HG03045 (cell line): ENCODE measurements around the gene CERS6.
"Not testable (repeated sequence)": the region's sequence is repeated elsewhere in the genome, so short reads cannot be mapped to it uniquely, and the experiment has no call there.

Experiments used
- ATAC-seq: cut with Tn5 transposase; IDR thresholded peaks from one replicate; pipeline ENCODE4 v1.9.1; 2021; ENCODE audit warnings: mild to moderate bottlenecking, moderate library complexity; ENCODE audit not compliant: unreplicated experiment

Gene CERS6

GRCh38 chr2:168791140-168791539 is 335.1 kb downstream of the CERS6 start:
- ATAC-seq: not testable (repeated sequence)

- no peak for ATAC-seq
Observed at GRCh38 chr2:168793596-168793995, 337.5 kb downstream of the CERS6 start.

- ATAC-seq: no peak
Observed at GRCh38 chr2:168794968-168795367, 338.9 kb downstream of the CERS6 start.

GRCh38 chr2:168796090-168796577 is 340.1 kb downstream of the CERS6 start:
- ATAC-seq: no peak

GRCh38 chr2:168796583-168797285 is 340.7 kb downstream of the CERS6 start:
- ATAC-seq: no peak

GRCh38 chr2:168797286-168797655 is 341.2 kb downstream of the CERS6 start:
- ATAC-seq: no peak

GRCh38 chr2:168798076-168798887 is 342.2 kb downstream of the CERS6 start:
- no peak for ATAC-seq

- no peak for ATAC-seq
Observed at GRCh38 chr2:168798888-168799410, 342.9 kb downstream of the CERS6 start.

- no peak for ATAC-seq
Observed at GRCh38 chr2:168801471-168801870, 345.4 kb downstream of the CERS6 start.

GRCh38 chr2:168801961-168802858 is 346.1 kb downstream of the CERS6 start, which contains the start of gene NOSTRIN:
NOSTRIN (plus strand) TSS chr2:168802637; CDS start chr2:168802647, 10 bp downstream.
- ATAC-seq: no peak

GRCh38 chr2:168802859-168803725 is 347.0 kb downstream of the CERS6 start:
- ATAC-seq: no peak

- no peak for ATAC-seq
Observed at GRCh38 chr2:168804214-168804613, 348.1 kb downstream of the CERS6 start.

GRCh38 chr2:168805615-168806014 is 349.5 kb downstream of the CERS6 start:
- no peak for ATAC-seq

- ATAC-seq: no peak
Observed at GRCh38 chr2:168809537-168809936, 353.5 kb downstream of the CERS6 start.

GRCh38 chr2:168810235-168810634 is 354.2 kb downstream of the CERS6 start:
- ATAC-seq: no peak

GRCh38 chr2:168811696-168812095 is 355.6 kb downstream of the CERS6 start:
- no peak for ATAC-seq

GRCh38 chr2:168814046-168814445 is 358.0 kb downstream of the CERS6 start:
- ATAC-seq: no peak

GRCh38 chr2:168814939-168815907 is 359.2 kb downstream of the CERS6 start:
- no peak for ATAC-seq

GRCh38 chr2:168816369-168816768 is 360.3 kb downstream of the CERS6 start:
- no peak for ATAC-seq
